Transverse colon (tissue), 4 donors: ENCODE data around the gene DDO. TPM values are rescaled to one million over a fixed set of nuclear protein-coding genes. Genes with fewer than 3 reads are reported as not detected.

Experiments
- DNase-seq: peaks from one replicate; pipeline ENCODE4 v3.0.0-alpha.2; 2019
- H3K27ac ChIP-seq, 4 donors: fragments of 200-600 bp; sonication (generic); 2 replicates each; pipeline ENCODE4 v1.5.1; 2016 to 2018; ENCODE audit warnings: inconsistent platforms in 4 of 4
- H3K27me3 ChIP-seq: fragments of 200-600 bp; sonication (generic); 2 replicates; pipeline ENCODE4 v1.5.1; 2017; ENCODE audit warnings: inconsistent platforms
- H3K36me3 ChIP-seq, 4 donors: fragments of 200-600 bp; sonication (generic); 2 replicates each; pipeline ENCODE4 v1.5.1; 2017 to 2019; ENCODE audit warnings: inconsistent platforms in 4 of 4
- H3K4me1 ChIP-seq, 4 donors: fragments of 200-600 bp; sonication (generic); 2 replicates each; pipeline ENCODE4 v1.5.1; 2017 to 2020; ENCODE audit warnings: inconsistent platforms in 4 of 4
- H3K4me3 ChIP-seq, 4 donors: fragments of 200-600 bp; sonication (generic); 1 replicate in 1 of 4; 2 replicates in 3 of 4; pipeline versions ENCODE4 v1.5.1 to v1.6.1; 2017 to 2019; ENCODE audit warnings: inconsistent platforms in 4 of 4
- H3K9me3 ChIP-seq, 2 donors: fragments of 200-600 bp; sonication (generic); 2 replicates each; pipeline ENCODE4 v1.5.1; 2017 to 2019; ENCODE audit warnings: inconsistent platforms in 2 of 2
- CTCF ChIP-seq, 5 experiments: fragments of 200-600 bp in 3 of 5; fragments of 450-650 bp in 2 of 5; sonication (generic) in 3 of 5; IDR thresholded peaks; 1 replicate in 2 of 5; 2 replicates in 3 of 5; pipeline ENCODE4 v1.5.1; 2016 to 2017; ENCODE audit warnings: antibody characterized with exemption in 5 of 5, inconsistent platforms in 3 of 5, mild to moderate bottlenecking in 2 of 5, moderate library complexity in 1 of 5
- EP300 ChIP-seq: sonication (generic); formaldehyde crosslinking; IDR thresholded peaks from one replicate; pipeline ENCODE4 v1.6.1; 2017; ENCODE audit warnings: antibody characterized with exemption, low read depth
- POLR2A ChIP-seq: fragments of 450-650 bp; IDR thresholded peaks from one replicate; pipeline ENCODE4 v1.6.1; 2016; ENCODE audit warnings: antibody characterized with exemption, mild to moderate bottlenecking, moderate library complexity
- POLR2AphosphoS5 ChIP-seq, 3 donors: sonication (generic); formaldehyde crosslinking; IDR thresholded peaks; one replicate each; pipeline ENCODE4 v1.6.1; 2016; ENCODE audit warnings: antibody characterized with exemption in 3 of 3
- WGBS, 2 donors: methylation state at CpG; one replicate each; pipeline ENCODE4 v1.1.5; 2018; ENCODE audit warnings: low coverage in 1 of 2; 5-methylcytosine and 5-hydroxymethylcytosine counted together
- in situ Hi-C, 4 donors: fragments of 200-750 bp; cut with MboI; loops; one replicate each; pipeline versions ENCODE4 v1.15.0 to v1.15.1; 2017; ENCODE audit warnings: low sequenced_read_pairs in 3 of 4, low pct_ligation_motif_present in 1 of 4, low pct_unique_long_range_greater_than_20kb in 1 of 4
- intact Hi-C: fragments of 100-400 bp; cut with DNase I; formaldehyde crosslinking; loops from one replicate; pipeline ENCODE4 v1.15.1; 2023; ENCODE audit warnings: low total_unique reads
- total RNA-seq, 4 donors: library from RNA; depleted of rRNA; stranded (reverse); fragments of >200 nt; gene quantifications; one replicate each; pipeline ENCODE4 v1.1.0, GENCODE V29; 2016

DDO gene
- total RNA-seq, 4 donors from 2014 or later, result 0.95 to 21.9 (median 1.2) TPM; not detected in 1

DNA sequence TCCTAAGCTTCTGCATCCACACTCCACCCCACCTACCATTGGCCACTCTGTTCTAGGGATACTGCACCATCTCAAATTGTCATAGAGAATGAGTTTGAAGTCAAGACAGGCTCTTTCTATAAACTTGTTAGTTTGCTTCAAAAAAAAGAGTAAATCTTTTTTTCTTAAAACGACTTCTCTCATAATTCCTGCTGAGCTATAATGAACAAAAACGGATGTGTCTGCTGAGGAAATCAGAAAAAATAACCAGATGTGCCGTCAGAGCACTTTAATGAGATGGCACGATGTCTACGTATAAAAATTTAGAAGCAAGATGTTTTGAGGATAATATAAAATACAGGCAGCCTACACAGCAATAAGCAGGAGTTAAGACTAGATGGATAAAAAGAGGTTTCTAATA, 24.0 kb upstream of the DDO start:
- no peaks in the 10 kb centered on the region for H3K27me3 ChIP-seq
- no peak for TF ChIP-seq EP300
- no peak for TF ChIP-seq POLR2A
- no peak for TF ChIP-seq CTCF (IDR thresholded peaks at IDR 0.05)
- intact Hi-C loops (no loop called here), in situ Hi-C loops (no loop called here)
- no peak for DNase-seq
- no peaks in the 10 kb centered on the region for H3K36me3 ChIP-seq
- WGBS, 2 donors, result 49 to 59% methylated on average over 5 of the region's 5 CpGs
- no peaks in the 10 kb centered on the region for H3K4me1 ChIP-seq
- H3K27ac ChIP-seq, result no peak overlapping the region
- H3K4me3 ChIP-seq, result no peak overlapping the region
- no peaks in the 10 kb centered on the region for H3K9me3 ChIP-seq

DNA sequence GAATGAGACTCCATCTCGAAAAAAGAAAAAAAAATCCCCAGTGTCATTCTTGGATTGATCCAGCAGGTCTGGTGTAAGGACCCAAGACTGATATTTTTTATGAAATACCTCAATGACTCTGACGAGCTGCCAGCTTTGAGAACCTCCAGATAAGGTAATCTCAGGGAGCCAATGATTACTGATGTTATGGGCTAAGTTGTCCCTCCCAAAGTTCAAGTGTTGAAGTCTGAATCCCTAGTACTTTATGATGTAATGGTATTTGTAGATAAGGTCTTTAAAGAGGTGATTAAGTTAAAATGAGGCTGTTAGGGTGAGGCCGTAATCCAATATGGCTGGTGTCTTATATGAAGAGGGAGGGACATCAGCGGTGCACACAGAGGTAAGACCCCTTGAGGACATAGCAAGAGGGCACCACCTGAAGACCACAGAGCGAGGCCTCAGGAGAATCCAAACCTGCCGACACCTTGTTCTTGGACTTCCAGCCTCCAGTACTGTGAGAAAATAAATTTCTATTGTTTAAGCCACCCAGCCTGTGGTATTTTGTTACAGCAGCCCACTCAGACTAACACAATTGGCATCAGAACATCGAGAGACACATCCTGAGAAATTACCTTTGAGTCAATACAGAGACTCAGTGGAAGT, 19.7 kb upstream of the DDO start:
- Histone ChIP-seq H3K4me3 (no peak overlapping the region), H3K9me3 (no peaks in the 10 kb centered on the region), H3K36me3 (no peaks in the 10 kb centered on the region), H3K4me1 (no peaks in the 10 kb centered on the region), H3K27ac (no peak overlapping the region), H3K27me3 (no peaks in the 10 kb centered on the region)
- 78% methylated on average over 5 to 7 of the region's 7 CpGs for WGBS, 2 donors
- no peak for DNase-seq
- intact Hi-C loops, result no loop called here
- no peak for TF ChIP-seq POLR2A
- no peak for TF ChIP-seq CTCF (IDR thresholded peaks at IDR 0.05)
- TF ChIP-seq EP300, result no peak
- TF ChIP-seq POLR2AphosphoS5 (IDR thresholded peaks at IDR 0.05), result no peak
- in situ Hi-C loops, result no loop called here

- Histone ChIP-seq H3K4me3 (no peak overlapping the region), H3K27ac (no peak overlapping the region), H3K36me3 (no peaks in the 10 kb centered on the region), H3K4me1 (no peaks in the 10 kb centered on the region), H3K27me3 (no peaks in the 10 kb centered on the region), H3K9me3 (no peaks in the 10 kb centered on the region)
- no peak for DNase-seq
- intact Hi-C loops, result no loop called here
- WGBS, 2 donors, result 83% methylated on average over 3 of the region's 3 CpGs; no CpG with 5 or more reads in 1 of the 2 donors
- in situ Hi-C loops, result no loop called here
- TF ChIP-seq POLR2AphosphoS5 (IDR thresholded peaks at IDR 0.05), result no peak
- no peak for TF ChIP-seq POLR2A
- no peak for TF ChIP-seq CTCF (IDR thresholded peaks at IDR 0.05)
- no peak for TF ChIP-seq EP300
These were observed 17.0 kb upstream of the DDO start for GRCh38 chr6:110432285-110432900.

DNA sequence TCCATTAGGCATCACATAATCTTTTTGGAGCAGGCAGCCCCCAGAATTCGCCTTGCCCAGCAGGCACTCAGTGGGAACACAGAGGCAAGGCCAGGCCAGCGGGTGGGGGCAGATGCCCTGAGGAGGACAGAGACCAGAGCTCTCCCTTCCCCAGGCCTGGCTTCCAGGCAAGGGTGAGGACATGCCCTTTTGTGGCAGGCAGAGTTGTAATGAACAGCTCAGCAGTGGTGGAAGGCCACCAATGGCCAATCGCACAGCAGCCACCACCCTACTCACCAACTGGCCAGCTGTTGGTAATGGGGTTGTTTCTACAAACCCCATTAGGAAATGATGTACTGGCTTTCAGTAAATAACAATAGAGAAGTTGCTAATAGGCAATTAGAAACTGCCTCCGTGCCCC, 15.4 kb upstream of the DDO start:
- Histone ChIP-seq H3K4me3 (no peak overlapping the region), H3K9me3 (no peaks in the 10 kb centered on the region), H3K4me1 (peaks cover 0 to 5% (median 0%) of the 10 kb centered on the region in 4 donors), H3K27ac (no peak overlapping the region), H3K27me3 (no peaks in the 10 kb centered on the region), H3K36me3 (no peaks in the 10 kb centered on the region)
- WGBS, 2 donors, result 91% methylated on average over 3 of the region's 4 CpGs; no CpG with 5 or more reads in 1 of the 2 donors
- DNase-seq, result no peak
- no peak for TF ChIP-seq EP300
- no peak for TF ChIP-seq POLR2AphosphoS5 (IDR thresholded peaks at IDR 0.05)
- no peak for TF ChIP-seq CTCF (IDR thresholded peaks at IDR 0.05)
- no peak for TF ChIP-seq POLR2A
- intact Hi-C loops (no loop called here), in situ Hi-C loops (no loop called here)
